GM12878 (cell line): Measurements from ENCODE around the gene TYRO3. TPM values are rescaled to one million over a fixed set of nuclear protein-coding genes. Genes with fewer than 3 reads are reported as not detected.

Experiments used
- ATAC-seq: fragments of 200-7000 bp; cut with Tn5 transposase; 3 replicates; pipeline ENCODE4 v1.9.1; 2020; ENCODE audit warnings: mild to moderate bottlenecking, moderate library complexity
- BruUV-seq: library from RNA; stranded (reverse); fragments of 400-500 nt; replicated peaks from 2 replicates; lab custom pipeline; 2021; lab: Mats Ljungman, UMichigan
- CTCF ChIA-PET: fragments of 300-600 bp; sonication (Branson Sonifier 250); formaldehyde crosslinking; extraction: SDS; loops from one replicate; lab custom pipeline; 2021; ENCODE audit warnings: inconsistent platforms; lab: Yijun Ruan, JAX
- POLR2A ChIA-PET: fragments of 350-600 bp; formaldehyde crosslinking; extraction: SDS; loops from one replicate; lab custom pipeline; 2021; ENCODE audit warnings: inconsistent platforms; lab: Charles Lee
- RAD21 ChIA-PET: fragments of 300-600 bp; sonication (Branson Sonifier 250); formaldehyde crosslinking; loops from one replicate; lab custom pipeline; 2023; ENCODE audit warnings: antibody characterized with exemption; ENCODE audit not compliant: unreplicated experiment; lab: Charles Lee
- SMC1A ChIA-PET: fragments of 300-600 bp; sonication (Branson Sonifier 250); formaldehyde crosslinking; loops from one replicate; lab custom pipeline; 2023; ENCODE audit not compliant: unreplicated experiment, uncharacterized antibody; lab: Charles Lee
- DNase-seq: peaks from one replicate; pipeline ENCODE4 v3.0.0-alpha.2; 2011; ENCODE audit warnings: low read depth, low spot score
- FAIRE-seq: peaks from 3 replicates; lab custom pipeline; 2011; peaks lifted over from hg19 to GRCh38; lab: Jason Lieb, UNC
- H2AFZ ChIP-seq: 2 replicates; pipeline ENCODE4 v1.6.0; 2011; ENCODE audit warnings: low read depth, low read length, control low read depth; ENCODE audit not compliant: control insufficient read depth
- H3K27ac ChIP-seq: 2 replicates; pipeline ENCODE4 v1.5.1; 2011; ENCODE audit warnings: control low read depth; ENCODE audit not compliant: control insufficient read depth, insufficient read depth
- H3K27me3 ChIP-seq, 2 experiments: replicated peaks in 1 of 2; 2 replicates each; pipeline versions ENCODE4 v1.6.0 to v1.6.1; 2011; ENCODE audit warnings: low read length in 1 of 2; ENCODE audit not compliant: control insufficient read depth in 2 of 2, insufficient read depth in 2 of 2
- H3K36me3 ChIP-seq, 2 experiments: 2 replicates each; pipeline ENCODE4 v1.5.1; 2011; ENCODE audit warnings: low read length in 1 of 2; ENCODE audit not compliant: control insufficient read depth in 2 of 2, insufficient read depth in 2 of 2
- H3K4me1 ChIP-seq: 2 replicates; pipeline ENCODE4 v1.6.1; 2011; ENCODE audit warnings: mild to moderate bottlenecking, low read length, moderate library complexity, mixed read lengths; ENCODE audit not compliant: control insufficient read depth, insufficient read depth
- H3K4me2 ChIP-seq: 2 replicates; pipeline ENCODE4 v1.6.0; 2011; ENCODE audit warnings: control low read depth; ENCODE audit not compliant: control insufficient read depth, insufficient read depth
- H3K4me3 ChIP-seq: fragments of 200-600 bp; sonication (generic); 2 replicates; pipeline ENCODE4 v1.5.1; 2016
- H3K79me2 ChIP-seq: 2 replicates; pipeline ENCODE4 v1.6.0; 2011; ENCODE audit warnings: low read length; ENCODE audit not compliant: control insufficient read depth, insufficient read depth
- H3K9ac ChIP-seq: 2 replicates; pipeline ENCODE4 v1.8.0; 2011; ENCODE audit warnings: low read length, control low read depth, mixed read lengths; ENCODE audit not compliant: control insufficient read depth, insufficient read depth
- H3K9me3 ChIP-seq: replicated peaks from 3 replicates; pipeline ENCODE4 v1.5.1; 2011; ENCODE audit warnings: mild to moderate bottlenecking, low read length; ENCODE audit not compliant: control insufficient read depth, insufficient read depth
- H4K20me1 ChIP-seq: 2 replicates; pipeline ENCODE4 v1.6.0; 2011; ENCODE audit not compliant: control insufficient read depth, insufficient read depth
- BRCA1 ChIP-seq: IDR thresholded peaks from 2 replicates; pipeline ENCODE4 v1.6.1; 2011; ENCODE audit warnings: low read depth, low read length, improper control_type of control experiment
- CBX3 ChIP-seq: fragments of 200-600 bp; sonication (generic); IDR thresholded peaks from 2 replicates; pipeline ENCODE4 v1.6.1; 2016; ENCODE audit warnings: low read depth, borderline replicate concordance
- E2F4 ChIP-seq: IDR thresholded peaks from 2 replicates; pipeline ENCODE4 v1.6.1; 2012; ENCODE audit warnings: low read depth, low read length, improper control_type of control experiment
- E4F1 ChIP-seq: fragments of 450-650 bp; IDR thresholded peaks from 2 replicates; pipeline ENCODE4 v1.6.1; 2018; ENCODE audit warnings: borderline replicate concordance, mild to moderate bottlenecking; ENCODE audit not compliant: partially characterized antibody
- HDGF ChIP-seq: fragments of 450-650 bp; IDR thresholded peaks from 2 replicates; pipeline ENCODE4 v1.6.1; 2016; ENCODE audit warnings: antibody characterized with exemption
- IRF4 ChIP-seq: IDR thresholded peaks from 2 replicates; pipeline ENCODE4 v1.6.1; 2011; ENCODE audit warnings: low read depth, low read length
- KDM1A ChIP-seq: fragments of 200-600 bp; sonication (generic); IDR thresholded peaks from 2 replicates; pipeline ENCODE4 v1.6.1; 2016; ENCODE audit warnings: borderline replicate concordance
- LARP7 ChIP-seq: fragments of 450-650 bp; IDR thresholded peaks from 2 replicates; pipeline ENCODE4 v1.6.1; 2017; ENCODE audit warnings: mild to moderate bottlenecking
- MLLT1 ChIP-seq: fragments of 450-650 bp; IDR thresholded peaks from 2 replicates; pipeline ENCODE4 v1.6.1; 2016; ENCODE audit warnings: mild to moderate bottlenecking
- NR2C1 ChIP-seq: fragments of 450-650 bp; IDR thresholded peaks from 2 replicates; pipeline ENCODE4 v1.6.1; 2017; ENCODE audit warnings: antibody characterized with exemption, mild to moderate bottlenecking, moderate library complexity
- RAD51 ChIP-seq: fragments of 450-650 bp; IDR thresholded peaks from 2 replicates; pipeline ENCODE4 v1.6.1; 2016; ENCODE audit warnings: moderate library complexity, mild to moderate bottlenecking, inconsistent platforms
- RFX5 ChIP-seq: IDR thresholded peaks from 2 replicates; pipeline ENCODE4 v1.6.1; 2011; ENCODE audit warnings: low read depth, low read length, improper control_type of control experiment
- SMAD5 ChIP-seq: IDR thresholded peaks from 2 replicates; pipeline ENCODE4 v1.6.1; 2016; ENCODE audit warnings: antibody characterized with exemption, low read depth
- SMARCA5 ChIP-seq: fragments of 450-650 bp; IDR thresholded peaks from 2 replicates; pipeline ENCODE4 v1.6.1; 2017; ENCODE audit warnings: mild to moderate bottlenecking
- SREBF2 ChIP-seq: IDR thresholded peaks from 2 replicates; pipeline ENCODE4 v1.6.1; 2012; ENCODE audit warnings: mild to moderate bottlenecking, low read length
- TCF7 ChIP-seq: IDR thresholded peaks from 2 replicates; pipeline ENCODE4 v1.6.1; 2014; ENCODE audit warnings: antibody characterized with exemption, borderline replicate concordance
- WGBS: methylation state at CpG from one replicate; pipeline ENCODE4 v1.1.6; 2016; ENCODE audit warnings: low lambda C conversion rate; ENCODE audit not compliant: insufficient replicate concordance, insufficient coverage; ENCODE audit errors: missing lambda C conversion rate; 5-methylcytosine and 5-hydroxymethylcytosine counted together
- in situ Hi-C: fragments of 300-500 bp; cut with MboI; formaldehyde crosslinking; loops from 9 replicates; pipeline ENCODE4 v1.14.3; 2018; ENCODE audit warnings: mixed read lengths
- intact Hi-C: fragments of 100-400 bp; cut with micrococcal nuclease; formaldehyde crosslinking; loops from one replicate; pipeline ENCODE4 v1.14.2; 2022; ENCODE audit not compliant: unreplicated experiment
- polyA plus RNA-seq, 11 experiments: library from polyadenylated mRNA; depleted of rRNA in 4 of 11; unstranded in 6 of 11; stranded (reverse) in 5 of 11; fragments of >200 nt; fragmentation: Nextera tagmentation in 4 of 11; fragmentation: Illumina TruSeq in 1 of 11; extraction: Ambion mirVana in 4 of 11; extraction: Trizol in 1 of 11; gene quantifications; 1 replicate in 1 of 11; 2 replicates in 10 of 11; pipeline versions ENCODE4 v1.2.1 to v1.2.3, GENCODE V29; 2011 to 2016; ENCODE audit warnings: inconsistent platforms in 2 of 11, missing spikeins in 2 of 11, low read depth in 1 of 11
- total RNA-seq, 4 experiments: library from RNA; depleted of rRNA in 3 of 4; stranded (reverse); fragments of >200 nt in 3 of 4; fragmentation: Illumina TruSeq in 1 of 4; extraction: Trizol in 1 of 4; gene quantifications; 2 replicates each; pipeline versions ENCODE4 v1.2.1 to v1.2.3, GENCODE V29; 2013 to 2021
- TF ChIP-seq, protein P1 (sequence below): fragments of 450-650 bp; IDR thresholded peaks from 2 replicates; pipeline ENCODE4 v1.6.1; 2016; ENCODE audit warnings: mild to moderate bottlenecking
- TF ChIP-seq, protein P2 (sequence below): fragments of 450-650 bp; IDR thresholded peaks from 2 replicates; pipeline ENCODE4 v1.6.1; 2017; ENCODE audit warnings: low read depth, mild to moderate bottlenecking, moderate library complexity

The TYRO3 gene
- total and polyA plus RNA-seq, 10 of the 15 experiments (the other 5 are each of a cell fraction or from before 2014, with no cell fraction given), result 0.06 to 0.28 (median 0.13) TPM; not detected in 4

GRCh38 chr15:41562244-41562643 is 3.2 kb downstream of the TYRO3 start:
- in situ Hi-C loops, result no loop called here
- TF ChIP-seq E2F4 (no peak), NR2C1 (no peak), BRCA1 (no peak), KDM1A (no peak), SMARCA5 (no peak), E4F1 (no peak), CBX3 (no peak), TCF7 (no peak), IRF4 (no peak), HDGF (no peak), SREBF2 (no peak), MLLT1 (no peak), SMAD5 (no peak), LARP7 (no peak), RFX5 (no peak), RAD51 (no peak)
- TF ChIP-seq, protein P1, sequence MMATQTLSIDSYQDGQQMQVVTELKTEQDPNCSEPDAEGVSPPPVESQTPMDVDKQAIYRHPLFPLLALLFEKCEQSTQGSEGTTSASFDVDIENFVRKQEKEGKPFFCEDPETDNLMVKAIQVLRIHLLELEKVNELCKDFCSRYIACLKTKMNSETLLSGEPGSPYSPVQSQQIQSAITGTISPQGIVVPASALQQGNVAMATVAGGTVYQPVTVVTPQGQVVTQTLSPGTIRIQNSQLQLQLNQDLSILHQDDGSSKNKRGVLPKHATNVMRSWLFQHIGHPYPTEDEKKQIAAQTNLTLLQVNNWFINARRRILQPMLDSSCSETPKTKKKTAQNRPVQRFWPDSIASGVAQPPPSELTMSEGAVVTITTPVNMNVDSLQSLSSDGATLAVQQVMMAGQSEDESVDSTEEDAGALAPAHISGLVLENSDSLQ, result no peak
- TF ChIP-seq, protein P2, sequence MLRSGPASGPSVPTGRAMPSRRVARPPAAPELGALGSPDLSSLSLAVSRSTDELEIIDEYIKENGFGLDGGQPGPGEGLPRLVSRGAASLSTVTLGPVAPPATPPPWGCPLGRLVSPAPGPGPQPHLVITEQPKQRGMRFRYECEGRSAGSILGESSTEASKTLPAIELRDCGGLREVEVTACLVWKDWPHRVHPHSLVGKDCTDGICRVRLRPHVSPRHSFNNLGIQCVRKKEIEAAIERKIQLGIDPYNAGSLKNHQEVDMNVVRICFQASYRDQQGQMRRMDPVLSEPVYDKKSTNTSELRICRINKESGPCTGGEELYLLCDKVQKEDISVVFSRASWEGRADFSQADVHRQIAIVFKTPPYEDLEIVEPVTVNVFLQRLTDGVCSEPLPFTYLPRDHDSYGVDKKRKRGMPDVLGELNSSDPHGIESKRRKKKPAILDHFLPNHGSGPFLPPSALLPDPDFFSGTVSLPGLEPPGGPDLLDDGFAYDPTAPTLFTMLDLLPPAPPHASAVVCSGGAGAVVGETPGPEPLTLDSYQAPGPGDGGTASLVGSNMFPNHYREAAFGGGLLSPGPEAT, result no peak
- TF ChIP-seq, all 136 proteins: peak for 0
- ChIA-PET SMC1A (no interaction called here), POLR2A (interaction anchor here (0.7 kb wide), 1 partner anchor 92 kb away, joined by 4 read pairs; no protein-coding TSS in a partner anchor), CTCF (no interaction called here), RAD21 (interaction anchor here (0.7 kb wide), 1 partner anchor 106 kb away, joined by 3 read pairs; no protein-coding TSS in a partner anchor)
- intact Hi-C loops, result no loop called here
- Histone ChIP-seq H2AFZ (no peak overlapping the region), H3K4me2 (no peak overlapping the region), H3K4me1 (peaks cover 8% of the 10 kb centered on the region), H3K36me3 (no peaks in the 10 kb centered on the region), H3K9me3 (no peaks in the 10 kb centered on the region), H3K27me3 (peaks cover 4 to 6% of the 10 kb centered on the region in 2 experiments; a peak in 2 of 4 replicates), H3K4me3 (no peak overlapping the region), H3K79me2 (no peaks in the 10 kb centered on the region), H3K27ac (no peak overlapping the region), H4K20me1 (no peaks in the 10 kb centered on the region), H3K9ac (no peak overlapping the region)
- DNase-seq (no peak), FAIRE-seq (no peak), ATAC-seq (no peak)
- BruUV-seq, result no TSS peak
- WGBS, result 31% methylated on average over 5 of the region's 5 CpGs
